CD14-positive monocyte (primary cell): Measurements from ENCODE around the gene SYTL5. TPM values are rescaled to one million over a fixed set of nuclear protein-coding genes. Genes with fewer than 3 reads are reported as not detected.

Experiments used
- DNase-seq, 3 donors: peaks; one replicate each; pipeline ENCODE4 v3.0.0-alpha.2; 2011 to 2022
- H2AFZ ChIP-seq: 2 replicates; pipeline ENCODE4 v1.6.0; 2012; ENCODE audit warnings: mild to moderate bottlenecking, low read depth, low read length, inconsistent platforms; ENCODE audit not compliant: insufficient read depth, poor library complexity, severe bottlenecking
- H3K27ac ChIP-seq, 2 donors: 1 replicate in 1 of 2; 2 replicates in 1 of 2; pipeline ENCODE4 v1.5.1; 2012 to 2013; ENCODE audit warnings: low read length in 2 of 2, control low read depth in 1 of 2, inconsistent platforms in 1 of 2, low read depth in 1 of 2, mild to moderate bottlenecking in 1 of 2
- H3K27me3 ChIP-seq, 2 donors: one replicate each; pipeline versions ENCODE4 v1.6.0 to v1.6.1; 2011 to 2013; ENCODE audit warnings: low read length in 2 of 2; ENCODE audit not compliant: control insufficient read depth in 2 of 2, insufficient read depth in 2 of 2
- H3K36me3 ChIP-seq, 2 donors: replicated peaks in 1 of 2; 1 replicate in 1 of 2; 2 replicates in 1 of 2; pipeline versions ENCODE4 v1.5.1 to v1.6.1; 2012 to 2013; ENCODE audit warnings: low read length in 2 of 2, control low read depth in 1 of 2, inconsistent platforms in 1 of 2, mild to moderate bottlenecking in 1 of 2; ENCODE audit not compliant: insufficient read depth in 2 of 2, control insufficient read depth in 1 of 2
- H3K4me1 ChIP-seq, 2 donors: 1 replicate in 1 of 2; 2 replicates in 1 of 2; pipeline versions ENCODE4 v1.5.1 to v1.6.1; 2012 to 2013; ENCODE audit warnings: low read length in 2 of 2, control low read depth in 1 of 2, inconsistent platforms in 1 of 2, mild to moderate bottlenecking in 1 of 2, moderate library complexity in 1 of 2; ENCODE audit not compliant: insufficient read depth in 2 of 2, control insufficient read depth in 1 of 2
- H3K4me2 ChIP-seq: replicated peaks from 2 replicates; pipeline ENCODE3; 2012; ENCODE audit warnings: low read length, moderate library complexity, mild to moderate bottlenecking; ENCODE audit not compliant: poor library complexity, severe bottlenecking; ENCODE audit errors: extremely low read depth
- H3K4me3 ChIP-seq, 3 experiments: fragments of 200-600 bp in 1 of 3; sonication (generic) in 1 of 3; replicated peaks in 1 of 3; 1 replicate in 2 of 3; 2 replicates in 1 of 3; pipeline ENCODE4 v1.5.1; 2011 to 2013; ENCODE audit warnings: low read length in 3 of 3, mild to moderate bottlenecking in 3 of 3, control low read depth in 2 of 3, low read depth in 2 of 3, inconsistent platforms in 1 of 3, moderate library complexity in 1 of 3
- H3K79me2 ChIP-seq: 2 replicates; pipeline ENCODE4 v1.6.0; 2012; ENCODE audit warnings: mild to moderate bottlenecking, control low read depth, inconsistent platforms, low read length, moderate library complexity; ENCODE audit not compliant: insufficient read depth
- H3K9ac ChIP-seq: 2 replicates; pipeline ENCODE4 v1.6.0; 2017; ENCODE audit warnings: low read length, mild to moderate bottlenecking; ENCODE audit not compliant: insufficient read depth, poor library complexity, severe bottlenecking
- H3K9me3 ChIP-seq, 2 donors: replicated peaks in 1 of 2; 1 replicate in 1 of 2; 2 replicates in 1 of 2; pipeline versions ENCODE4 v1.5.1 to v1.6.1; 2012 to 2013; ENCODE audit warnings: low read length in 2 of 2, control low read depth in 1 of 2; ENCODE audit not compliant: control insufficient read depth in 1 of 2, insufficient read depth in 1 of 2
- H4K20me1 ChIP-seq: 2 replicates; pipeline ENCODE4 v1.6.0; 2012; ENCODE audit warnings: mild to moderate bottlenecking, low read length, control low read depth, moderate library complexity; ENCODE audit not compliant: insufficient read depth
- H3K27ac Mint-ChIP-seq, 7 donors: one replicate each; pipeline ENCODE4 v1.8.0; 2020; ENCODE audit warnings: mild to moderate bottlenecking in 7 of 7, mixed read lengths in 7 of 7, moderate library complexity in 6 of 7, inconsistent platforms in 2 of 7
- H3K27me3 Mint-ChIP-seq, 3 donors: one replicate each; pipeline ENCODE4 v1.8.0; 2021 to 2022; ENCODE audit warnings: low read depth in 3 of 3, mild to moderate bottlenecking in 3 of 3, mixed read lengths in 3 of 3, moderate library complexity in 3 of 3, inconsistent platforms in 1 of 3
- H3K36me3 Mint-ChIP-seq, 2 donors: one replicate each; pipeline ENCODE4 v1.8.0; 2020; ENCODE audit warnings: mixed read lengths in 2 of 2, inconsistent platforms in 1 of 2, mild to moderate bottlenecking in 1 of 2
- H3K4me1 Mint-ChIP-seq: one replicate; pipeline ENCODE4 v1.8.0; 2020; ENCODE audit warnings: mild to moderate bottlenecking, mixed read lengths
- H3K4me3 Mint-ChIP-seq, 2 donors: one replicate each; pipeline ENCODE4 v1.8.0; 2020; ENCODE audit warnings: mild to moderate bottlenecking in 2 of 2, mixed read lengths in 2 of 2, moderate library complexity in 1 of 2
- H3K9me3 Mint-ChIP-seq, 7 donors: one replicate each; pipeline ENCODE4 v1.8.0; 2020 to 2022; ENCODE audit warnings: mixed read lengths in 7 of 7, mild to moderate bottlenecking in 6 of 7, moderate library complexity in 6 of 7, inconsistent platforms in 2 of 7
- WGBS: methylation state at CpG from one replicate; pipeline ENCODE4 v1.1.5; 2013; ENCODE audit warnings: missing lambda C conversion rate; ENCODE audit not compliant: insufficient coverage; 5-methylcytosine and 5-hydroxymethylcytosine counted together
- intact Hi-C, 2 donors: fragments of 100-400 bp; cut with micrococcal nuclease; formaldehyde crosslinking; loops; one replicate each; pipeline versions ENCODE4 v1.15.0 to v1.15.1; 2023
- polyA plus RNA-seq, 3 donors: library from polyadenylated mRNA; depleted of rRNA in 1 of 3; unstranded in 2 of 3; stranded (reverse) in 1 of 3; fragments of 300-500 nt in 2 of 3; fragments of >200 nt in 1 of 3; fragmentation: Illumina TruSeq in 2 of 3; gene quantifications; 1 replicate in 2 of 3; 2 replicates in 1 of 3; pipeline ENCODE4 v1.2.3, GENCODE V29; 2012 to 2021
- TF ChIP-seq, protein P1 (sequence below): fragments of 200-600 bp; IDR thresholded peaks from one replicate; pipeline ENCODE4 v1.8.0; 2022; ENCODE audit warnings: antibody characterized with exemption, mild to moderate bottlenecking

SYTL5 gene
- polyA plus RNA-seq, 3 donors: not detected

DNA sequence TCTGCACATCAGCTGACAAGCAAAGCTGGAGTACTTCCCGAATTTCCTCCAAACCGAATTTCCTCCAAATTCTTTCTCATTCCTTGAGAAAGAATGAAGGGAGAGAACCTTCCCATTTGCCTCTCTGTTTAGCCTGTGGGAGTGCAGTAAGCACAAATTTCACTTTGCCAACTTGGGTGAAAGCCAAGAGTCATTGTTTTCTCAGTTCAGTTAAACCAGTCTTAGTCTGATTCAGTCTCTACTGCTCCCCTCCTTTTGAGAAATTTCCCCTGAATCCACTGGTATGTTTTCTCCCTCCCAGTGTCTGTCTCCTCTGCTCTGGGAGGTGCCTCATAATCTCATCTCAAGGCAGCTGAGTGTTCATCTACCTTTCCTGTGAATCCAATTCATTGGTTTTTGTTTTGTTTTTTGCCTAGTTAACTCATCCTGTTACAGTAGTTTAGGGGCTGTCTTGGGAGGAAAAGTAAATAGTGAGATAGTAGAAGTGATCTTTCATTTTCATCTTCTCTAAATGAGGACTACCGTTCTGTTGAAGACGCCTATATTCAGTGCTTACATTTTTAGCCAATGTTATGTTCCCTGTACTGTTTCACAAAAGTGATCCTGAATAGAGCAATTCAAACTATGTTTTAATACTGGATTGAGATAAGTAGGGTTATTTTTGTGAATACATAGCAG is 49.0 kb downstream of the SYTL5 start:
- H3K4me2 ChIP-seq: no peak overlapping the region
- no peaks in the 10 kb centered on the region for H4K20me1 ChIP-seq
- H2AFZ ChIP-seq: no peak overlapping the region
- H3K9me3 ChIP-seq: no peaks in the 10 kb centered on the region
- TF ChIP-seq, protein P1, sequence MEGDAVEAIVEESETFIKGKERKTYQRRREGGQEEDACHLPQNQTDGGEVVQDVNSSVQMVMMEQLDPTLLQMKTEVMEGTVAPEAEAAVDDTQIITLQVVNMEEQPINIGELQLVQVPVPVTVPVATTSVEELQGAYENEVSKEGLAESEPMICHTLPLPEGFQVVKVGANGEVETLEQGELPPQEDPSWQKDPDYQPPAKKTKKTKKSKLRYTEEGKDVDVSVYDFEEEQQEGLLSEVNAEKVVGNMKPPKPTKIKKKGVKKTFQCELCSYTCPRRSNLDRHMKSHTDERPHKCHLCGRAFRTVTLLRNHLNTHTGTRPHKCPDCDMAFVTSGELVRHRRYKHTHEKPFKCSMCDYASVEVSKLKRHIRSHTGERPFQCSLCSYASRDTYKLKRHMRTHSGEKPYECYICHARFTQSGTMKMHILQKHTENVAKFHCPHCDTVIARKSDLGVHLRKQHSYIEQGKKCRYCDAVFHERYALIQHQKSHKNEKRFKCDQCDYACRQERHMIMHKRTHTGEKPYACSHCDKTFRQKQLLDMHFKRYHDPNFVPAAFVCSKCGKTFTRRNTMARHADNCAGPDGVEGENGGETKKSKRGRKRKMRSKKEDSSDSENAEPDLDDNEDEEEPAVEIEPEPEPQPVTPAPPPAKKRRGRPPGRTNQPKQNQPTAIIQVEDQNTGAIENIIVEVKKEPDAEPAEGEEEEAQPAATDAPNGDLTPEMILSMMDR: no peak
- no peaks in the 10 kb centered on the region for H3K36me3 Mint-ChIP-seq
- H3K9ac ChIP-seq: no peak overlapping the region
- no peaks in the 10 kb centered on the region for H3K9me3 Mint-ChIP-seq
- H3K27ac ChIP-seq: no peak overlapping the region
- no peaks in the 10 kb centered on the region for H3K36me3 ChIP-seq
- no peaks in the 10 kb centered on the region for H3K4me1 ChIP-seq
- WGBS: no CpG with 5 or more reads among the region's 4 CpGs
- DNase-seq: no peak
- H3K4me3 ChIP-seq: no peak overlapping the region
- intact Hi-C loops: no loop called here
- H3K4me3 Mint-ChIP-seq: no peak overlapping the region
- no peaks in the 10 kb centered on the region for H3K4me1 Mint-ChIP-seq
- H3K27ac Mint-ChIP-seq: no peak overlapping the region
- H3K79me2 ChIP-seq: no peaks in the 10 kb centered on the region
- H3K27me3 Mint-ChIP-seq: peaks cover 0 to 1% (median 0%) of the 10 kb centered on the region in 3 donors
- no peaks in the 10 kb centered on the region for H3K27me3 ChIP-seq

DNA sequence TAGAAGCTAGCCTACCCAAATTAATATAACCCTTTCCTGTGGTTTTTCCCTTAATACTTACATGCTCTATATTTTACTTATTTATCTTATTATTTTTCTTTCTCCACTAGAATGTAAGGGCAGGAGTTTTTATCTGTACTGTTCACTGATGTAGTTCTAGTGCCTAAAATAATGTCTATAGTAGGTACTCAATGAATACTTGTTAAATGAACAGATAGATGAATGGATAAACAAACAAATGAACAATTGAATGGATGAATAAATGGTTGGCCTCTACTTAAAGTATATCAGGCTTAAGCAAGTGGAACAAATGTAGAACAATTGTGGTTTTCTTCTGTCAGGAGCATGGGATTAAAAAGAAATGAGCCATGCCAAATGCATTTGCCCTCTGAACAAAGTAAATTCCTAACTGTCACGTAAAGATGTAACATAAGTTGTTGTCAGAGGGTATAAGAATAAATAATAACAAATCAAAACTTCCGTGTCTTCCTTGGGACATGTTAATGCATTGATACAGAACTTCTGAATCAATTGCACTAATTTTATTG is 54.1 kb downstream of the SYTL5 start:
- TF ChIP-seq, protein P1: no peak
- H3K4me3 ChIP-seq: no peak overlapping the region
- no peaks in the 10 kb centered on the region for H4K20me1 ChIP-seq
- WGBS: no CpG with 5 or more reads among the region's 2 CpGs
- no peaks in the 10 kb centered on the region for H3K36me3 Mint-ChIP-seq
- no peak overlapping the region for H3K27ac Mint-ChIP-seq
- DNase-seq: no peak
- no peaks in the 10 kb centered on the region for H3K4me1 Mint-ChIP-seq
- H3K4me3 Mint-ChIP-seq: no peak overlapping the region
- H3K4me1 ChIP-seq: no peaks in the 10 kb centered on the region
- H2AFZ ChIP-seq: no peak overlapping the region
- peaks cover 0 to 1% (median 0%) of the 10 kb centered on the region in 3 donors for H3K27me3 Mint-ChIP-seq
- H3K9me3 Mint-ChIP-seq: peaks cover 0 to 2% (median 0%) of the 10 kb centered on the region in 7 donors
- H3K9ac ChIP-seq: no peak overlapping the region
- H3K27me3 ChIP-seq: no peaks in the 10 kb centered on the region
- intact Hi-C loops: no loop called here
- H3K4me2 ChIP-seq: no peak overlapping the region
- no peaks in the 10 kb centered on the region for H3K36me3 ChIP-seq
- no peaks in the 10 kb centered on the region for H3K9me3 ChIP-seq
- no peak overlapping the region for H3K27ac ChIP-seq
- no peaks in the 10 kb centered on the region for H3K79me2 ChIP-seq
